ENCODE data around the gene CCDC88C.

Gene CCDC88C

DNA sequence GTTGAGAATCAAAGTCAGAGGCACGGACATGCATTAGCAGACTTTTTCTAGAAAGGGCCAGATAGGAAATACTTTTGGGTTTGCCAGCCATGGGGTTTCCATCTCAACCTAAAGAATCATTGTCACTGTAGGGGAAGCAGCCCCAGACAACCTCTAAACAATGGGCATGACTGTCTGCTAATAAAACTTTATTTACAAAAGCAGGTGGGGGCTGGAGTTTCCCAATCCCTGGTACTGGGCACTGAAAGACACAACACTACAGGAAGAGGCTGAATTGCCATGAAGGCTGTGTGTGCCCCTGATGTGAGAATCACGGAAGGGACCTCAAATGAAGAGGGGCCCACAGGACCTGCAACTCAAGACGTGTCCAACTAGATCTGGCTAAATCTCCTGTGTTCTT is 111.1 kb downstream of the CCDC88C start:
- DNase-seq: no peak

- DNase-seq: no peak
Observed at GRCh38 chr14:91305650-91306431, 111.8 kb downstream of the CCDC88C start.

GRCh38 chr14:91303924-91304229 is 113.7 kb downstream of the CCDC88C start:
- DNase-seq: no peak

DNA sequence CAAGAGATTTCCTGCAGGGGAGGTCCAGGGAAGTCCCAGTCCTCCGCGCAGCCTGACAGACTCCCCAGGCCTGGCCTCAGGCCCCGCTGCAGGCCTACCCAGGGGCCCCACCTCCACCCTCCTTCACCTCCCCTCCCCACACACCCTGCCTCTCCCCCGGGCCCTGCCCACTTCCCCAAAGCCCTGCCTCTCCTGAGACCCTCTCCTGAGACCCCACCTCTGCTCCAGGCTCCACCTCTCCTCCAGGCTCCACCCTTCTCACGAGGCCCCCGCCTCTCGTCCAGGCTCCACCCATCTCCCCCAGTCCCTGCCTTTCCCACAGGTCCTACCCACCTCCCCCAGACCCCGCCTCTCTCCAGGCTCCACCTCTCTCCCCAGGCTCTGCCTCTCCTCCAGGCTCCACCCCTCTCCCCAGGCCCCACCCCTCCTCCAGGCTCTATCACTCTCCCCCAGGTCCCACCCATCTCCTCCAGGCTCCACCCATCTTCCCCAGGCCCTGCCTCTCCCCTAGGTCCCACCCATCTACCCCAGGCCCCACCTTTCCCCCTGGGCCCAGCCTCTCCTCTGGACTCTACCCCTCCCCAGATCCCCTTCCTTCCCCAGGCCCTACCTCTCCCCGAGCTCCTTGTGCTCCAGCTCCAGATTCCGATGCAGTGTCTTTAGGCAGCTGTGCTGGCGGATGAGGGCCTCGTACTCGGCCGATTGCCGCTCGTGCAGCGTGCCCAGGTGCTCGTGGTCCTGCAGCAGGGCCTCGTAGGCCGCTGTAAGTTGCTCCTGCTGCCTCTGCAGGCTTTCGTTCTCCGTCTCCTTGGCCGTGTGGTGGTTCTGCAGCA is 114.3 kb downstream of the CCDC88C start:
- DNase-seq: no peak

- no peak for DNase-seq
Observed at GRCh38 chr14:91302391-91302790, 115.2 kb downstream of the CCDC88C start.

GRCh38 chr14:91300957-91301356 is 116.7 kb downstream of the CCDC88C start:
- no peak for DNase-seq

- no peak for DNase-seq
Observed at GRCh38 chr14:91300283-91300895, 117.2 kb downstream of the CCDC88C start.

DNA sequence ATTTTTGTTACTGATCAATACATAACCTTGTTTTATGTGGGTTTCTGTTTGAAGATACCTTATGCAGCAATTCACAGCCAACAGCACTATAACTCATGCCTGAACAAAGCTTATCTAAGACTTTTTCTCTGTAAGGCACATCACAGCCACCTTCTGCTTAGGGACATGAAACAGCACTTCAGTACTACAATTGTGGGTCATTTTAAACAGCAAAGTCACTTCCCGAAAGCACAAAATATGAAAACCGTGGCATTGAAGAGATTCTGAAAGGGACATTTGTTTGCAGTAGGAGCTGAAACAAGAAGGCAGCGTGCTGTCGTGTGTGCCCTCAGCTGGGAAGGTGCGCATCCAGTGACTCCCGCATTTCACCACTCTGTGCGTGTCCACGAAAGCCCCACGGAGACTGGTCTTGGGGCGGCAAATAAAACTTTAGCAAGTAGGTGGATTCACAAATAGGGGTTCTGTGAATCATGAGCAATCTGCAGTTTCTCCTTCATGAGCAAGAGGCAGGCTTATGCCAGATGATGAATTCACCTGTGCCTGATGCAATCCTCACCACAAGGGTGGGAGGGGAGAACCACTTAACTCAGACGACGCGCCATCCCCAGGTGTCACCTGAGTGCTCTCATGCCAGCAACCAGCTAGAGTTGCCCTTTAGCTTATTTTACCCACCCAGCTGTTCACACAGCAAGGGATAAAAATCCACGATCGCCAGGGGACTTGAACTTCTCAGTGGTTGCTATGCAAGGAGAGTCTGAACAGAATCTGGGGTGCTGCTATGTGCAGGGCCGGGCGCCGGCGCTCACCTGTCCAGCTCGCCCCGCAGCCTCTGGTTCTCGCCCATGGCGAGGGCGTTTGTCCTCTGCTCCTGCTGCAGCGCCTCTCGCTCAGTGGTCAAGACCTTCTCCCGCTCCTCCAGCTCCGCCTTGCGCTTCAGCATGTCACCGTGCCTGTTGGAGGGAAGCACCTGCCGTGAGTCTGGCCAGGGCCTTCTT is 118.2 kb downstream of the CCDC88C start:
- DNase-seq: peak in 1 of 2 experiments; percentile 40

GRCh38 chr14:91298576-91298975 is 119.0 kb downstream of the CCDC88C start:
- no peak for DNase-seq

- DNase-seq: no peak
Observed at GRCh38 chr14:91297081-91297711, 120.4 kb downstream of the CCDC88C start.

GRCh38 chr14:91295851-91296796 is 121.5 kb downstream of the CCDC88C start:
- DNase-seq: no peak

DNA sequence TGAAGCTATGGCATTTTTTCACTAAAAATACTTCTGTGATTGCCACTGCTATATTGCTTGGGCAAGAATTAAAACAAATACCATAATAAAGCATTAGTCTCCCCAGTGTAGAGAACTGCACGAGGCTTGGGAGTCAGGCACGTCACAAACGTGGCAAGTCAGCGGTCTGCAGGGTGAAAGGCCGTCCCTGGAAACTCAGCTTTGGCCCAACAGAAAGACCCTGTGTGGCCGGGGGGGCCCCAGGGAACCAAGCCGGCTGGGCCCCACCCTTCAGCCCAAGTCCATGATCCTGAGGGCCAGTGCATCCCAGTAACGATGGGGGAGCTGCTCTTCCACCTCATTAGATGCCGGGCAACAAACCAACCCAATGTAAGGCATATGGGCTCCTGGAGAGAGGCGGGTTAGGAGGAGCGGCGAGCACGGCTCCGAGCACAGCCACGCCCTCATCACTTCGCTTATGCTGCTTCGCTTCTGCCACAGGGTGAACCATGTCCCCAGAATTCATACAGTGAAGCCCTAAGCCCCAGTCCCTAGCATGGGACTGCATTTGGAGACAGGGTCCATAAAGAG is 122.3 kb downstream of the CCDC88C start:
- DNase-seq: no peak

GRCh38 chr14:91294153-91294552 is 123.5 kb downstream of the CCDC88C start:
- DNase-seq: no peak

DNA sequence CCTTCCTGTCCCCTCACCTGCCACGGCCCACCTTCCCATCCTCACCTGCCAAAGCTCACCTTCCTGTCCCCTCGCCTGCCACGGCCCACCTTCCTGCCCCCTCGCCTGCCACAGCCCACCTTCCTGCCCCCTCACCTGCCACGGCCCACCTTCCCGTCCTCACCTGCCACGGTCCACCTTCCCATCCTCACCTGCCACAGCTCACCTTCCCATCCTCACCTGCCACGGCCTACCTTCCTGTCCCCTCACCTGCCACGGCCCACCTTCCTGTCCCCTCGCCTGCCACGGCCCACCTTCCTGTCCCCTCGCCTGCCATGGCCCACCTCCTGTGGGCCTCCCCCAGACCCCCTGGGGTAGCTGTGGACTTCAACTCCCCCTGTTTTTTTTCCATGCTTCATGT is 124.3 kb downstream of the CCDC88C start:
- DNase-seq: no peak

- DNase-seq: no peak
Observed at GRCh38 chr14:91292491-91292890, 125.1 kb downstream of the CCDC88C start.

- DNase-seq: no peak
Observed at GRCh38 chr14:91291786-91292405, 125.7 kb downstream of the CCDC88C start.

GRCh38 chr14:91290986-91291385 is 126.6 kb downstream of the CCDC88C start:
- DNase-seq: no peak

GRCh38 chr14:91289464-91289863 is 128.2 kb downstream of the CCDC88C start:
- no peak for DNase-seq

- no peak for DNase-seq
Observed at GRCh38 chr14:91288876-91289275, 128.7 kb downstream of the CCDC88C start.

DNA sequence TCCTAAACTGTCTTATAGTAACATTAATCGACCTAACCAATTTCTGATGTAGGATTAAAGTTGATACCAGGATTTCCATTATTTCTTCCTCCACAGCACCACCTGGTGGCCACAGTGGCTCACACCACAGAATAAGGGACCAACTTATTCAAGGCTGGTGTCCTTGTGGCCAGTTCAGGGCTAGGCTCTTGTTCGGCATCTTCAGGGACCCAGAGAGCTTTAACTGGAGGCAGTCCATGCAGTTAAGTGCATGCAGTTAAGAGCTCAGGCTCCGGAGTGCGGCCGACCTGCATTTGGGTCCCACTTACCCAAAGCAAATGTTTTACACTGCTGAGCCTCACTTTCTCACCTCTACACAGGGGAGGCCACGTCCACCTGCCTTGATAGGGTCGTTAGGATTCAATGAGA is 131.1 kb downstream of the CCDC88C start:
- DNase-seq: peak; percentile 61 to 70

Data from NCI-H2081 (cell line).